ENCODE results near the gene ANKRD13A. TPM values are rescaled to one million over a fixed set of nuclear protein-coding genes. Genes with fewer than 3 reads are reported as not detected.
A peak's percentile ranks its signal among the peaks of the same experiment; 100 is the strongest.
"Not testable (repeated sequence)": the region's sequence is repeated elsewhere in the genome, so short reads cannot be mapped to it uniquely, and the experiment has no call there.

ANKRD13A gene
- total RNA-seq, 1 donor from 2014 or later: 53.3 TPM

DNA sequence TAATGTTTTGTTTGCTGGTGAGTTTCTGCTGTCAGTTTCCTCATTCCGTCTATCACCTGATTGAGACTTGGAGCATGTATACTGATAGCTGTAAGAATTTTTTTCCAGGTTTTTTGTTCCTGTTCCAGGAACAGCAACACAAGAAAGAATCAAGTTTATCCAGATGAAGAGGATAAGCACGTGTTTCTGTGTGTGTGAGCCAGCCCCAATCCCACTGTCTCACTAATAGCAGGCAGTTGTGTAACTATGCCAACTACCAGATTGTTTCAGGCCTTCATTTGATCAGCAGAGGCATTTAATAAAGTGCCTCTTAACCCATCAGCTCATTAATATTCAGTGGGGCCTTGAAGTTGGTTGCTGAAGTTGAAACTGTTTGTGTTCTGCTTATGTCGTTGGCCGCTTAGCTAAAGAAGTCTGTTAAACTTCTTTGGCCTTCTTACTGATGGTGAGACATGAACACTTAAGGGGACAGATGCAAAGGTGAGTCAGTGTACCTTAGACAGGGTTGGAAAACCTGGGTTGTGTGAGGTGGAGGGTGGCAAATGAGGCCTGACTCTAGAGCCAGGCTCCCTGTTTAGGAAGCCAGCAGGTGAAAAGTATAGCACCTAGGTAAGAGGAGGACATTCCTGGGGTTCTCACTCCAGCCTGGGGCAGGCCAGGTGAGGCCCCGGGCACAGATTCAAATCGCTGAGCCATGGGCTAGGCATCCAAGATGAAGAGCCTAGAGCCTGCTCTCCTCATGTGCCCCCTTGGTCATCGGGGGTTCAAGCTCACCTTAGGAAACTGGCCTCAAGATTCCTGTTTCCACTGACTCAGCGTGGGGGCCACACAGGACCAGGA lies 3.7 kb downstream of the ANKRD13A start:
- intact Hi-C loops (cut with micrococcal nuclease): loop anchor here (5.0 kb wide), 2 partner anchors 34 to 291 kb away; partner anchors contain the start of gene FAM222A
- no peak for DNase-seq (ENCODE audit: low spot score)
- Mint-ChIP-seq H3K4me1 (ENCODE audit: low read depth) (peaks cover 54% of the 10 kb centered on the region), H3K4me3 (ENCODE audit: low read depth) (no peak overlapping the region), H3K9me3 (no peaks in the 10 kb centered on the region), H3K27me3 (ENCODE audit: low read depth) (no peaks in the 10 kb centered on the region), H3K36me3 (ENCODE audit: low read depth) (peaks cover 41% of the 10 kb centered on the region), H3K27ac (peak overlapping the region; percentile 21)

DNA sequence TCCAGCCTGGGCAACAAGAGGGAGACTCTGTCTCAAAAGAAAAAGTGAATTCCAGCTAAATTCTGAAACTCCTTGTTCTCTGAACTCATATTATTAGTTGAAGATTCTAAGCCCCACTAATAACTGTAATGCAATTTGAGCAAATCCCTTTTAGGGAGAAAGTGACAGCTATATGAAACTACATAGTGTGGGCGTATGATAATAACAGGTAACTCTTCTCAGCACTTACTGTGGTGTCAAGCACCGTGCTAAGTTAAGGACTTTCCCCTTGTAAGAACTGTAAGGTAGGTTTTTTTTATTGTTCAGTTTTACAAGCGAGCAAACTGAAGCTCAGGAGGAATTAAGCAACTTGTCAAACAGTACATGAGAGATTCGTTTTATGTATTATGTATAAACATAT lies 5.4 kb downstream of the ANKRD13A start:
- intact Hi-C loops (cut with micrococcal nuclease): loop anchor here (5.0 kb wide), 2 partner anchors 33 to 292 kb away; partner anchors contain the start of gene FAM222A
- DNase-seq (ENCODE audit: low spot score): no peak
- no peak overlapping the region for H3K4me3 Mint-ChIP-seq (ENCODE audit: low read depth)
- no peaks in the 10 kb centered on the region for H3K27me3 Mint-ChIP-seq (ENCODE audit: low read depth)
- H3K27ac Mint-ChIP-seq: no peak overlapping the region
- H3K36me3 Mint-ChIP-seq (ENCODE audit: low read depth): peaks cover 49% of the 10 kb centered on the region
- H3K9me3 Mint-ChIP-seq: no peaks in the 10 kb centered on the region
- peaks cover 53% of the 10 kb centered on the region for H3K4me1 Mint-ChIP-seq (ENCODE audit: low read depth)

DNA sequence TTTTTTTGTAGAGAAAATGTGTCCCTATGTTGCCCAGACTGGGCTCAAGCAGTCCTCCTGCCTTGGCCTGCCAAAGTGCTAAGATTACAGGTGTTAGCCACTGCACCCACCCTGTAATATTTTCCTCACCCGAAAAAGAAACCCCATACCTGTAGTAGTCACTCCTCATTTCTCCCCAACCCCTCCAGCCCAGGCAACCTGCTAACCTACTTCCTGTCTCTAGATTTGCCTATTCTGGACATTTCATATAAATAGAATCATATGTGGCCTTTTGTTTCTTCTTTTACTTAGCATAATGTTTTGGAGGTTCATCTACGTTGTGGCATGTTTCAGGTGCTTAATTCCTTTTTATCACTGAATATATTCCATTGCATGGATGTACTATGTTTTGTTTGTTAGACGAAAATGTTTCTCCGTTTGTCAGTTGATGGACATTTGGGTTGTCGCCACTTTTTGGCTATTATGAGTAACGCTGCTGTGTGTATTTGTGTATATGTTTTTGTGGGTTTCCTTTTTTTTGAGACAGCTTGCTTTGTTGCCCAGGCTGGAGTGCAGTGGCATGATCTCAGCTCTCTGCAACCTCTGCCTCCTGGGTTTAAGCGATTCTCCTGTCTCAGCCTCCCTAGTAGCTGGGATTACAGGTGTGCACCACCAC lies 6.2 kb downstream of the ANKRD13A start:
- no peak for DNase-seq (ENCODE audit: low spot score)
- Mint-ChIP-seq H3K9me3 (no peaks in the 10 kb centered on the region), H3K4me1 (ENCODE audit: low read depth) (peaks cover 54% of the 10 kb centered on the region), H3K27ac (peak overlapping the region; percentile 29), H3K27me3 (ENCODE audit: low read depth) (no peaks in the 10 kb centered on the region), H3K4me3 (ENCODE audit: low read depth) (peak overlapping the region; percentile 6), H3K36me3 (ENCODE audit: low read depth) (peaks cover 51% of the 10 kb centered on the region)
- intact Hi-C loops (cut with micrococcal nuclease): loop anchor here (5.0 kb wide), 1 partner anchor 33 kb away; no protein-coding TSS in a partner anchor

DNA sequence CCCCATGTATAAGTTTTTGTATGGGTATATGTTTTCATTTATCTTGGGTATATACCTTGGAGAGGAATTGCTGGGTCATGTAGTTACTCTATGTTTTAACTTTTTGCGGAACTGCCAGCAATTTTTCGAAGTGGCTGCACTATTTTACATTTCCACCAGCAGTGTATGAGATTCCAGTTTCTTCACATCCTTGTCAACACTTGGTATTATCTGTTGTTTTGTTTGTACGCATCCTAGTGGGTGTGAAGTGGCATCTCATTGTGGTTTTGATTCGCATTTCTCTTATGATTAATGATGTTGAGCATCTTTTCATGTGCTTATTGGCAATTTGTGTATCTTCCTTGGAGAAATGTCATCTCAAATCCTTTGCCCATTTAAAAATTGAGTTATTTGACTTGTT lies 6.9 kb downstream of the ANKRD13A start:
- Mint-ChIP-seq H3K27ac (peak overlapping the region; percentile 26), H3K36me3 (ENCODE audit: low read depth) (peaks cover 50% of the 10 kb centered on the region), H3K9me3 (no peaks in the 10 kb centered on the region), H3K4me3 (ENCODE audit: low read depth) (no peak overlapping the region), H3K4me1 (ENCODE audit: low read depth) (peaks cover 57% of the 10 kb centered on the region), H3K27me3 (ENCODE audit: low read depth) (no peaks in the 10 kb centered on the region)
- intact Hi-C loops (cut with micrococcal nuclease): loop anchor here (5.0 kb wide), 1 partner anchor 34 kb away; no protein-coding TSS in a partner anchor
- no peak for DNase-seq (ENCODE audit: low spot score)

DNA sequence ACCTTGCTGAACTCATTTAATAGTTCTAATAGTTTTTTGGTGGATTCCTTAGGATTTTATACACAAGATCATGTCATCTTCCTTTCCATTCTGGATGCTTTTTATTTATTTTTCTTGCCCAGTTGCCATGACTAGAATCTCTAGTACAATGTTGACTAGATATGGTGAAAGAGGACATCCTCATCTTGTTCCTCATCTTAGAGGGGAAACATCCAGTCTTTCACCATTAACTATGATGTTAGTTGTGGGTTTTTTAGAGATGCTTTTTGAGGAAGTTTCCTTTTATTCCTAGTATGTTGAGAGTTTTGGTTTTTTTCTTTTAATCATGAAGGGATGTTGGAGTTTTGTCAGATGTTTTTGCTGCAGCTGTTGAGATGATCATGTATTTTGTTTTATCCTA lies 8.7 kb downstream of the ANKRD13A start:
- Mint-ChIP-seq H3K9me3 (no peaks in the 10 kb centered on the region), H3K4me1 (ENCODE audit: low read depth) (peaks cover 66% of the 10 kb centered on the region), H3K36me3 (ENCODE audit: low read depth) (peaks cover 54% of the 10 kb centered on the region), H3K27me3 (ENCODE audit: low read depth) (no peaks in the 10 kb centered on the region), H3K27ac (no peak overlapping the region), H3K4me3 (ENCODE audit: low read depth) (no peak overlapping the region)
- intact Hi-C loops (cut with micrococcal nuclease): loop anchor here (5.0 kb wide), 1 partner anchor 36 kb away; no protein-coding TSS in a partner anchor
- no peak for DNase-seq (ENCODE audit: low spot score)

DNA sequence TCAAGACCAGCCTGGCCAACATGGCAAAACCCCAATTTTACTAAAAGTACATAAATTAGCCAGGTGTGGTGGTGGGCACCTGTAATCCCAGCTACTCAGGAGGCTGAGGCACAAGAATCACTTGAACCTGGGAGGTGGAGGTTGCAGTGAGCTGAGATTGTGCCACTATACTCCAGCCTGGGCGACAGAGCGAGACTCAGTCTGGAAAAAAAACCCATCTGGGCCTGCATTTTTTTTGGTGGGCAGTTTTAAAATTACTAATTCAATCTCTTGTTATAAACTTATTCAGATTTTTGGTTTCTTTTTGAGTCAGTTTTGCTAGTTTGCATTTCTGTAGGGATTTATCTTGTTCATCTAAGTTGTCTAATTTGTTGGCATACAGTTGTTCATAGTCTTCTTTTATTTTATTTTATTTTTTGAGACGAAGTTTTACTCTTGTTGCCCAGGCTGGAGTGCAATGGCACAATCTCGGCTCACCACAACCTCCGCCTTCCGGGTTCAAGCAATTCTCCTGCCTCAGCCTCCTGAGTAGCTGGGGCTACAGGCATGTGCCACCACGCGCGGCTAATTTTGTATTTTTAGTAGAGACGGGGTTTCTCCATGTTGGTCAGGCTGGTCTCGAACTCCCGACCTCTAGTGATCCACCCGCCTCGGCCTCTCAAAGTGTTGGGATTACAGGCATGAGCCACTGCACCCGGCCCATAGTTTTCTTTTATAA lies 9.6 kb downstream of the ANKRD13A start:
- peaks cover 62% of the 10 kb centered on the region for H3K4me1 Mint-ChIP-seq (ENCODE audit: low read depth)
- peak overlapping the region; percentile 67 for H3K27ac Mint-ChIP-seq
- H3K27me3 Mint-ChIP-seq (ENCODE audit: low read depth); DNase-seq (ENCODE audit: low spot score); H3K4me3 Mint-ChIP-seq (ENCODE audit: low read depth); H3K9me3 Mint-ChIP-seq: not testable (repeated sequence)
- intact Hi-C loops (cut with micrococcal nuclease): loop anchor here (5.0 kb wide), 1 partner anchor 37 kb away; no protein-coding TSS in a partner anchor
- peaks cover 53% of the 10 kb centered on the region for H3K36me3 Mint-ChIP-seq (ENCODE audit: low read depth)

DNA sequence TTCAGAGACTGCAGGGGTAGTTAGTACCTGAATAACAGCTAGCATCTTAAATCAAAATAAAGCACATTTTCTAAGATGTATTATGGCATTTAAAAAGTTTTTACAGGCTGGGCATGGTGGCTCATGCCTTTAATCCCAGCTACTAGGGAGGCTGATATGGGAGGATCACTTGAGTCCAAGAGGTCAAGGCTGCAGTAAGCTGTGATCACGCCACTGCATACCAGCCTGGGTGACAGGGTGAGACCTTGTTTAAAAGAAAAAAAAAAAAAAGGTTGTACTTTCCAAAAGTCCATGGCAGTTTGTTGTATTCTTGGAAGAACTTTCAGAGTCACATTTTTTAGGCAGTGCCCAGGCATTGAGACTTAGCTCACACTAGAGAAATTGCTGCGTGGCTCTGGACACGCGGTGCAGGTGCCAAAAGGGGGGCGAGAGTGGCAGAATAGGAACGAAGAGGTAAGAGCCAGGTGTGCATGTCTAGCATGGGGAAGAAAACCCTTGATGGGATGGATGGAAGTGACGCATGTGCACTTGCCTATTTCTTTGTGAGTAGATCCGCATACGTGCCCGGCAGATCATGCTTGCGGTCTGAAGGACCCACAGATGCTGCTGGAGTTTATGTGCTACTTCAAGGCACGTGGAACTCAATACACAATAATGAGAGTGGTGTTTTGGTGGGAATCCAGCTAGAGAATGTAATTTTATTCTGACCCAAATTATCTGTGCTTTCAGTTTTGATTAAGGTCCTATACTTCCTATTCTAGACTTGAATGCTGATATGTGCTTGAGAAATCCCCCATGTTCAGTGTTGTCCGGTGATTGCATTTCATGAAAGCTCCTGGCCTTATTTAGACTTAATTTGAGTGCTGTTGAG lies 11.9 kb downstream of the ANKRD13A start:
- Mint-ChIP-seq H3K9me3 (no peaks in the 10 kb centered on the region), H3K4me1 (ENCODE audit: low read depth) (peaks cover 57% of the 10 kb centered on the region)

DNA sequence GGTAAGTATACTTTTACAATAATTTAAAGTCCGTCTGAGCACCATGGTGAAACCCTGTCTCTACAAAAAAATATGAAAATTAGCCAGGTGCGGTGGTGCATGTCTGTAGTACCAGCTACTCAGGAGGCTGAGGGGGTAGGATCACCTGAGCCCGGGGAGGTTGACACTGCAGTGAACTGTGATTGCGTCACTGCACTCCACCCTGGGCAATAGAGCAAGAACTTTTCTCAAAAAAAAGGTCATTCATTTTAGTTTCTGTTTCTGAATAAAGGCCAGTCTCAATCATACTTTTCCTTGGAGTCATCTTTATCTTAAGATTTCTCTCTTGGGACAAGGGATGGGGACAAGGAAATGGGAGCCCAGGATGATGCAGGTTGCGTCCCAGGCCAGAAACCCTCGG lies 12.9 kb downstream of the ANKRD13A start:
- no peak for DNase-seq (ENCODE audit: low spot score)
- Mint-ChIP-seq H3K27ac (peak overlapping the region; percentile 74), H3K4me3 (ENCODE audit: low read depth) (no peak overlapping the region), H3K27me3 (ENCODE audit: low read depth) (no peaks in the 10 kb centered on the region), H3K9me3 (no peaks in the 10 kb centered on the region), H3K36me3 (ENCODE audit: low read depth) (peaks cover 55% of the 10 kb centered on the region), H3K4me1 (ENCODE audit: low read depth) (peaks cover 51% of the 10 kb centered on the region)
- intact Hi-C loops (cut with micrococcal nuclease): no loop called here

More for the DNA sequence above, 11.9 kb downstream of the ANKRD13A start:
- Mint-ChIP-seq H3K27ac (peak overlapping the region; percentile 56), H3K4me3 (ENCODE audit: low read depth) (no peak overlapping the region), H3K27me3 (ENCODE audit: low read depth) (no peaks in the 10 kb centered on the region), H3K36me3 (ENCODE audit: low read depth) (peaks cover 61% of the 10 kb centered on the region)
- no peak for DNase-seq (ENCODE audit: low spot score)
- intact Hi-C loops (cut with micrococcal nuclease): no loop called here

DNA sequence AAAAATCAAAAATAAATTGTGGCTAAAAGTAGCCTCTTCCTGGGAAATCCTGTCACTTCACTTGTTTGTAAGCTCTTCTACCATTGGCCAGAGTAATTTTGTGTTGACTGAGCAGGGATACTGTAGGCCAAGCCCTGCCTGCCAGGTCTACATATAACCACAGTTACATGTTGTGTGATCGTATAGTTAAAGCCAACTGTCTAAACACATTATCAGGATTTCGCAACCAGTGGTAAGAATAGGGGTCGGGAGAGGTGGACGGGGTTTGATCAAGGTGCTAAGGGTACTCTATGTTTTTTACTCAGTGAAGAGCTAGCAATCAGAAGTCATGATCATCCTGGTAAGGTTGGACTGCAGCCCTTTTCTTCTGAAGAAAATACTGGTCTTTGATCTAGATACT lies 13.4 kb downstream of the ANKRD13A start:
- Mint-ChIP-seq H3K27ac (peak overlapping the region; percentile 74), H3K36me3 (ENCODE audit: low read depth) (peaks cover 57% of the 10 kb centered on the region), H3K4me3 (ENCODE audit: low read depth) (no peak overlapping the region), H3K4me1 (ENCODE audit: low read depth) (peaks cover 51% of the 10 kb centered on the region), H3K9me3 (no peaks in the 10 kb centered on the region), H3K27me3 (ENCODE audit: low read depth) (no peaks in the 10 kb centered on the region)
- intact Hi-C loops (cut with micrococcal nuclease): no loop called here
- no peak for DNase-seq (ENCODE audit: low spot score)

DNA sequence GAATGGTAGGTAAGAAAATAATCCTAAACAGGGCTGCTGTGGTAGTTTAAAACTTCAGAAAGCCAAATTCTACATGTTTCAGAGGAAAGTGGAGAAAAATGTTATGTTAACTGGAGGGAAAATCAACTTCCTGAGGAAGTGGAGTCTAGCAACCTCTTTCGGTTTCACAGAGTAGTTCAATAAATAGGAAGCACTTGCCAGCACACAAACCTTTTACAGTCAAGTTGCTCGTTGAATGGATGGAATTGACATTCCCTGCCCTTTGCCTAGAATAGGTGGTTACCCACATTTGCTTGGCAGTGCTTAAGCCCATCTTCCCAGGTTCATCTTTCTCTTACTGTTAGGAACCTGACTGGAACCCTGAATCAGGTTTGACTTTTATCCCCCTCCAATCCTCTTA lies 15.9 kb downstream of the ANKRD13A start:
- H3K9me3 Mint-ChIP-seq: no peaks in the 10 kb centered on the region
- intact Hi-C loops (cut with micrococcal nuclease): no loop called here
- peak overlapping the region; percentile 85 for H3K27ac Mint-ChIP-seq
- H3K36me3 Mint-ChIP-seq (ENCODE audit: low read depth): peaks cover 64% of the 10 kb centered on the region
- H3K4me3 Mint-ChIP-seq (ENCODE audit: low read depth): peak overlapping the region; percentile 42
- H3K27me3 Mint-ChIP-seq (ENCODE audit: low read depth): no peaks in the 10 kb centered on the region
- peaks cover 39% of the 10 kb centered on the region for H3K4me1 Mint-ChIP-seq (ENCODE audit: low read depth)
- no peak for DNase-seq (ENCODE audit: low spot score)

DNA sequence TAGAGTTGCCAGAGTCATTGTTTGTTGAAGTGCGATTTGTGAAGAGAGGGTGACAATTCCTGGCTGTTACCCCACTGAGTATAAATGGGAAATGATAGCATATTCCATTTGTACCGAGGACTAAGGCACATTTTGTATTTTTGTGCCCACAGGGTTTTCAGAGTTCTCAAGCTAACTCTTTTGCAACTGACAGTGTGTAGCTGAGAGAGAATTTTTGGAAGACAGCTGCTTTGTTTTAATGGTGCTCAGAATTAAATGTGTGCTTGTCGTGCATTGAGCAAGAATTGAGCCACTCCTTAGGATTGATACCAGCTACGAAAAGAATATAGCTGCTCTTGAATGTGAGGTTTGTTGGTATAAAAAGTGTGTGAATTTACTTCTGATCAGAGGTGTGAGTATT lies 21.7 kb downstream of the ANKRD13A start:
- H3K27ac Mint-ChIP-seq: no peak overlapping the region
- peaks cover 73% of the 10 kb centered on the region for H3K36me3 Mint-ChIP-seq (ENCODE audit: low read depth)
- no peaks in the 10 kb centered on the region for H3K27me3 Mint-ChIP-seq (ENCODE audit: low read depth)
- H3K4me1 Mint-ChIP-seq (ENCODE audit: low read depth): peaks cover 3% of the 10 kb centered on the region
- DNase-seq (ENCODE audit: low spot score): no peak
- no peak overlapping the region for H3K4me3 Mint-ChIP-seq (ENCODE audit: low read depth)
- intact Hi-C loops (cut with micrococcal nuclease): no loop called here
- no peaks in the 10 kb centered on the region for H3K9me3 Mint-ChIP-seq
